Stimulated activated CD8-positive, alpha-beta memory T cell treated with anti-CD3 and anti-CD28 coated beads, Interleukin-12 subunit alpha, Interleukin-12 subunit beta, amount 100 ng/mL, for 1 hour (primary cell): Measurements from ENCODE around the gene DMRT1.

Source experiments
- DNase-seq: peaks from one replicate; pipeline ENCODE4 v3.0.0-alpha.2; 2020; ENCODE audit warnings: low read depth

DMRT1 gene

DNA sequence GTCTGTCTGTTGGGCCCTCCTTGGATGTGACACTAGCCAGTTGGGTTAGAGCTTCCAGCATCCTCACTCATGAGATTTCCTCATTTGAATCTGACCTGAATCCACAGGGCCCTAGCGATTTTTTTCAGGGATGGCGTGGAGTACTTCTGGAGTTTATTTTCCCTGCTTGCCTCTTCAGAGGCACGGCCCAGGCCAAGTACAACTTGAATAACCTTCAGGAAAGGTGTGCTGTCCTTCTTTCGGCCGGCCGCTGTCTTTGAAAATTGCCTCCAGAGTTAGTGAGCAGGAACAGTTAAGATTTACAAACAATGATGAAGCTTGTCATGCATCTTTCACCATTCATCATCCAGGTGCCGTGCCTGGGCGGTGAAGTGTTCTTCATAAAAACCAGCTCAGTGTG lies 85.5 kb downstream of the DMRT1 start:
- no peak for DNase-seq

DNA sequence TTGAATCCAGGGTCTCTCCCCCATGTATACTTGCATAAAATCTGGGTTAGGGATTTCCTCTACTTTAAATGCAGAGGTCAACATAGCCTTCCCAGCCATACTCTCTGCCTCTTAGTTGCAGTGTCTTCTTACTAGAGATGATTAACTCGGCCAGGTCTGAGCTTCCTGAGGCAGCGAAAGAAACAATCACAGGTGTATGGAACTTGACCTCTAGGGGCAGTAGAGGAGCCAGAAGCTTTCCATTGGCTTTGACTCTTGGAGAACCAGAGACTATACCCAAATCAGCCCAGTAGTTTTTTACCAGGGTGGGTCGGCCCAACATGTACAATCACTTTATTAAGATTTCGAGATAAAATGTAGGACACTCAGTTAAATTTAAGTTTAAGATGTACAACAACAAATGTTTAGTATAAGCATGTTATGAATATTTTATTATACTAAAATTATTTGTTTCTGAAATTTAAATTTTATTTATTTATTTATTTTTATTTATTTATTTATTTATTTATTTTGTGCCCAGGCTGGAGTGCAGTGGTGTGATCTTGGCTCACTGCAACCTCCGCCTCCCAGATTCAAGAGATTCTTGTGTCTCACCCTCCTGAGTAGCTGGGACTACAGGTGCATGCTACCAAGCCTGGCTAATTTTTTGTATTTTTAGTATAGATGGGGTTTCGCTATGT lies 87.0 kb downstream of the DMRT1 start:
- no peak for DNase-seq

DNA sequence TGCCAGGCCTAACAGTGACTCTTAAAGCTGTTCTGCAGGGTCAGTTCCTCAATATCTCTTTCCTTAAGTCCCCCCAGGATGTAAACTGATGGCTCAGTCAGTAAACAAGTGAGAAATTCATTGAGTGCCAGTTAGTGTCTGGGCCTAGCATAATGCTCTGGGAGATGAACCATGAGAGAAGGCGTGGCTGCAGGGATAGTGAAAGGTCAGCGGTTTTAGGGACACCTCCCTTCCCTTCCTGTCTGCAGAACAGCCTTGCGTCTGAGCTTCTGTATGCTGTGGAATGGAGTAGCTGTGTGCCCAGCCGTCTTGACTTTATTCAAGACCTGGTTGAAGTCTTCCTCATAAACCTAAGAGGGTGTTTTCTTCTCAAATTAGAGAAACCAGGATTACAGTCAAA lies 88.2 kb downstream of the DMRT1 start:
- no peak for DNase-seq

DNA sequence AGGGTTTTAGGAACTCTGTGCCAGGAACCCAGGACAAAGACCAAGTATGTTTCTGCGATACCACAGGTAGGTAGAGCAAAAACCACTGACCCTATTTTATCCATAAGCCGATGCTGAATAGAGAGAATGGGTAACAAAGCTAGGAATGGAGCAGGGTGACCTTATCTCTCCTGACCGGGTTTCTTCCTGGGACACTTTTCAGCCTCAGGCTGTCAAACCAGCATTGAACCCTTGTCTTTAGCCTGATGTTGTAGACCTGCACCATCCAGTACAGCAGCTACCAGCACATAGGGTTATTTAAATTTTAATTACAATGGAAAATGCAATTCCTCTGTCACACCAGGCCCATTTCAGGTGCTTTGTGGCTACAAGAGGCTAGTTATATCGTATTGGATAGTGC lies 91.9 kb downstream of the DMRT1 start:
- DNase-seq: no peak

DNA sequence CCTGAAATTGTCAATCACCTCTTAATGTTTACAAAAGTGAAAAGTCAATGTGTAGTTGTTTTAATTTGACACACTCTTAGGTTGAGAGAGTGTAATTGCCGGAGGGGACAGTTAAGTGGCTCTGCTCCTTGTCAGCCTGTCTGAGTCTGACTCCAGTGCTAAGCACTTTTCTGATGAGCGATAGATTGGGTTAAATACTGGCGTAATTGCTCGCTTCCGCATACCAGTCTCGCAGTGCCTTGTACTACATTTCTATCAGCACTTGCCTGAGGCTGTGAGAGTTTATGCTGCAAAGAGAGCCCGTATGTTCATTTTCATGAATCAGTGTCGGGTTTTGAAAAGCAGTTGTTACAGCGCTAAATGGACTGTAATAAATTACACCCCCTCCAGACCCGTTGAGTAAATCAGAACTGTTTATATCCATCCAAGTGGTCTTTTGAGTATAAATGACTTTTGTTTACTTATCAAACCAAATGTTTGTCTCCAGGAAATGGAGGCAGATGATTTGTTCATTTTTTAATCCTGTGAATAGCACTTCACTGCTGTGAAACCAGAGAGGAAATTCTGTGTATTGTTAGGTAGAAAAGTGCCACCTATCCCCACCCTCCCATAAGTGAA lies 94.0 kb downstream of the DMRT1 start:
- DNase-seq: no peak

DNA sequence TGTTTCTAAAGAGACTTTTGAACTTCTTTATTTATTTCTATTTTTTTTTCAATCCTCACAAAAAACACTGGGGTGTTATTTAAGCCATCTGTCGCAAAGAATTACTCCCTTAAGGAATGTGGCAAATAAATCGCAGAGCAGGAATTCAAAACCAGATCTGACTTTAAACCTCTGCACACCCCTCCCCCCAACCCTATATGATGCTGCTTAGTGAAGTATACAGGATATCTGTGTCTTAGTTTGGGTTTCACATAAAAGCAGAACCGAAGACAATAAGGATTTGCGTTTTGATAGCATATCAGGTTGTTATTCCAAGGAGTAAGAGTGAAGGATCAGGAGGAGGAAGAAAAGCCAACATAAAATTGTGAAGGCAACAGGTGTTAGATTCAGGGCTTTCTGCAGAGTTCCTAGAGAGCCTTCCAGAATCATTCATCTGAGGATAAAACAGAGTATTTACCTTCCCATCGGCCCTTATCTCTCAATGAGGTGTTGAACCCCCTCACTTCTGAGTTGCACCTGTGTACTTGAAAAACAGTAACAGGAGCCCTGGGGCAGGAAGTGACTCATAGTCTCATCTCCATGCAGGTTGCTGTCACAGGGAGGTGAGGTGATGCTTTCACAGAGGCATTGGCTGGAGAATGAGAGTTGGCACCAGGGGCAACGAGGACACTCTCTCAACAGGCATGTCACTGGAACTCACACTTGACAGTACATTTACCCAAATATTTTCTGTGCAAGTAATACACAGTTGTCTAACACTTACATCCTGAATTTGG lies 101.5 kb downstream of the DMRT1 start:
- no peak for DNase-seq

DNA sequence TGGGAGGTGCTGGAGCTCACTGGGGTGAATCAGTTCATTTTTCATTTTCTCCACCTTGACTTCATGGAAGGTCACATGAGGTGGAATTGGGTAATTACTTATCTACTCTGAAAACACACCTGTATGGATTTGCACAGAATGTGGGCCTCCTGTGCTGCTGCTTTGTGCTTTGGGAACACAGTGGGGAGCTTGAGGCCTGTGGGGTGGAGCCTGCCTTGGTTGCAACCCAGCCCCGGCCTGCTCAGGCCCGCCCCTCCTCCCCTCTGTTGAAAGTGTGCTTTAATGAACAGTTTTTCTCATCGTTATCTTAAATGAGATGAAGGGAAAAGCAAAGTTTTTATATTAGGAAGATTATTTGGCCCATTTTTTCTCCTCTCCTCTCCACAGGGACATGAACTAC lies 106.5 kb downstream of the DMRT1 start:
- no peak for DNase-seq

DNA sequence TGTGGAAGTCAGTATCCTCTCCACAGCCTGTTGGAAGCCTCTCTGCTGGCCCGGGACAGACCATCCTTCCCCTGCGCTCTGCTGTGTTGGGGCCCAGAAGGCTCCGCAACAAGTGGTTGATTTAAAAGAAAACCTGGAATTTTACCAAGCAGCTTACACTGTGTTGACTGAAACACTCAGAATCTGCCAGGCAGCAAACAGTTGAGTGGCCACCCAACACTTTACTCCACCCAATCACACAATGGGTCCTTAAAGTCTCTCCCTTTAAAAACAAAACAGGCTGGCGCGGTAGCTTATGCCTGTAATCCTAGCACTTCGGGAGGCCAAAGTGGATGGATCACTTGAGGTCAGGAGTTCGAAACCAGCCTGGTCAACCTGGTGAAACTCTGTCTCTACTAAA lies 107.0 kb downstream of the DMRT1 start:
- DNase-seq: no peak

DNA sequence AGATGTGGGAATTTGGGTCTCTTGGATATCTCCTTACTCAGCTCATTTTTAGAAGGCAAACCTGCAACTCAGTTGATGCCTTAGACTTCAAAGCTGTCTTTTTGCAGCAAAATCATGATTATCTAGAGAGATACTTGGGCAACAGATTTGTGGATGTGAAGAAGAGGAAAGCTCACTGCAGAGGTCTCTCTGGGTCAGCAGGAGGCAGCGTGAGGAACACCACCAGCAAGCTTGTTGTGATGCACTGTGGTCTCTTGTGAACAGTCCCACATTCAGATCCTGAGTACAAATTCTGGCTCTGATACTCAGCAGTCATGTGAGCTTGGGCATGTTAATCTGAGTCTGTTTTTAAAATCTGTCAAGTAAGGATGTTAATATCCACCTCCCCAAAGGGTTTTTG lies 108.6 kb downstream of the DMRT1 start:
- no peak for DNase-seq

DNA sequence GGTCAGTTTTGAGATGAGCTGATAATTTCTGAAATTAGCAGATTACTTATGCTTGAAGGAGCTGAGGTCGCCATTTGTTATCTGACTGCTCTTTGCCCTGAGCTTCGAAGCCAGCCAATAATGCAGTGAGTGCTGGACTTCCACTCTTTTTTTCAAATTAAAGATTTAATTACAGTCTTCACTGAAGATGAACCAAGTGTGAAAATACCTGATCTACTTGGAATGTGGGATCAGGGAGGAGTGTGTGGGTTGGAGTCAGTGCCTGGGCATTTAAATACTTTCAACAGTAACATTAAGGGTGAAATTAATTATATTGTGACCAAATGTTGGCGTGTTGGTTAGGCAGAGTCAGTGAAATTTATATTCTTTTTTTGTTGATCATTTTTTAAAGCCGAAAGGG lies 111.0 kb downstream of the DMRT1 start:
- no peak for DNase-seq

DNA sequence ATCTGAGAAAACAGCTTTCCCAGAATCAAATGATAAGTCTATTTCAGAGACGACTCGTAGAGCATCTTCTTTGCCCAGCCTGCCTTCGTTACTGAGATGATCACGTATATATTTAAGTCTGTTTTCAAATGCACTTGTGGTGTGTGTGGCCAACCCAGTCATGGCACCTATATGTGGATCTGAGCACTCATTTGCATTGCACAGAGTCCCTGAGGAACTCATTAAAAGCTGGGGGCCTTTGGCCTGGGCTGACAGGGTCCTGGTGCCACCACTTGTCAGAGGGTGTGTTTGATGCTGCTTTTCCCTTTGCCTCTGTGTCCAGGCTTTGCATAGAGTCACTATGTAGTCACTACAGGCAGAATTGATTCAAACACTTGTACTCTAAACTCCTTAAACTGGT lies 117.6 kb downstream of the DMRT1 start:
- no peak for DNase-seq

DNA sequence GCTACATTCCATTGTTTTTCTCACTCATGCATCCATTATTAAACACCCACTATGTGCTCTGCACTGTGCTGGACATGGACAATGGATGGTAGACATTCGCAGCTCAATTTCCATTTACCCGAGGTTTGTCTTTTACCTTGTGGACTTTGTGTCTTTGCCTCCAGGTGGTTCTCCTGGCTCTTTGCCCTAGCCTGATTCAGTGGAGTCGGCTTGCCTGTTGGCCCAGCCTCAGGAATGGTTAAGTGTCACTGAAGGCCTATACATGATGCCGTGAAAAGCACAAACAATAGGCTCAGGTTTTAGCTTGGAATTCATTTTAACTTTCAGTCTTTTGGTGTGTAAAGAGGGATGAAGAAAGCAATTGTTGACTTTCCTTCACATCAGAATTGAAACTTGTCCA lies 118.4 kb downstream of the DMRT1 start:
- DNase-seq: no peak

DNA sequence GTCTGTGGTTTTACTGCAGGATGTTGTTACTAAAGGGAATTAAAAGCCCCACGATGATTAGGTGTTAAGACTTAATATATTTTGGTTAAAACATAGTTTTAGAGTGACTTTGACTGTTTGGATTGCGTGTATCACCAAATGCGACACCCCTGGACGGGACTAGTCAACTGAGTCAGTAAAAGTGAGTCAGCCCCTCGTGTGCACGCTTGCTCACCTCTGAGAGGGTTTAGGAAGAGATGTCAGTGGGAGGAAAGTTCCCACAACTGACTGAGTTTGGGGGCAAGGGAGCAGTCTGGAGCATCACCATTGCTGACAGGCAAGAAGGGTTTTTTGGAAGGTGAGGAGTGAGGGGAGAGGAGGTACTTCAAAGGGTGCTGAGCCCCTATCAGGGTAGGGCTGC lies 120.5 kb downstream of the DMRT1 start:
- DNase-seq: no peak

DNA sequence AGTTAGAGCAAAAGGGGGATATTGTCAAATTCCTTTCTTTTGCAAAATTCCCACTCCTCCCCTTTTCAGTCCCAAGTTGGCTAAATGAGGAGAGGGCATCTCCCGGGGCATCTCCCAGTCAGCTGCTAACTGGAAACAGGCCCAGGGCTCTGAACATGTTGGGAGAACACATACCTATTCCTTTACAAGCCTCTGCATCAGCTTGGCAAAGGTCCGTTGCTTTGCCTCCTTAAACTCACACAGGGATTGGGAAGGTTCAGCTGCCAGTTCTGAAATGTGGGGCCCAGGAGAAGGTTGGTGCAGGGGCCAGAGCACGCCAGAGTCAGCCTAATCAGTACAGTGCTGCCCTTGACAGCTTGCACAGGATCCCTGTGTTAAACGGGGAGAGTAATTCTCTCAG lies 124.0 kb downstream of the DMRT1 start:
- DNase-seq: no peak

DNA sequence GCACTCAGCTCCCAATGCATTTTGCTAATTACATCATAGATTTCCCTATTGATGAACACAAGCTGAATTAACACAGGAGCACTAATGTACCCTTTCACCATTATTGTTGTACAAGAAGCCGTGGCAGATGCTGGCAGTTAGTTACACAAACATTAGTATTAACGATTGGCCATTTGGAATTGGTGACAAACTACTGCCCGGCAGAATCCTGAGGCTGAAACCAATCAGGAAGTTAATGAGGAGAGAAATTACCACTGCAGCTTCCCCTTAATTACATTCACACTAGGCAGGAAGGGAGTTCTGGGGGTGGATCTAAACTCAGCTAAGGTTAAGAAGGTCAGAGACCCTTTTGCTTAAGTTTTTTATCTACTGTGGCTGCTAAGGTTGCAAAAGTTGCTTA lies 125.4 kb downstream of the DMRT1 start:
- DNase-seq: no peak

DNA sequence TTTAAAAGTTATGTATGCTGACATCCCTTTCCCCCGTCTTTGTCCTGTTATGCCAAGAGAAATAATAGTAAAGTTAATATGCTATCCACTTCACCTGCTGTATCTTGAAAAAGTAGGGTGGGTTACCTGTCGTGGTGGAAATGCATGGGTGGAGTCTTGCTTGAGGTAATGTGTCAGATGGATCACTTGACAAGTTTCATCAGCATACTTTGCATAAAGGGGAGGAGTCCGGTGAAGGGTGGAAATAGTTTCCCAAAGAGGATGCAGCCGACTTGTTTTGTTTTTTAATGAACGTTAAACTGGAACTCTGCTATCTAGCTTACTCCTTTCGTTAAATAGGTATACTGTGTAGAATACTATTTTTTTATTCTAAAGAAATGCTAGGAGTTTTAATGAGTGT lies 125.9 kb downstream of the DMRT1 start:
- DNase-seq: no peak

DNA sequence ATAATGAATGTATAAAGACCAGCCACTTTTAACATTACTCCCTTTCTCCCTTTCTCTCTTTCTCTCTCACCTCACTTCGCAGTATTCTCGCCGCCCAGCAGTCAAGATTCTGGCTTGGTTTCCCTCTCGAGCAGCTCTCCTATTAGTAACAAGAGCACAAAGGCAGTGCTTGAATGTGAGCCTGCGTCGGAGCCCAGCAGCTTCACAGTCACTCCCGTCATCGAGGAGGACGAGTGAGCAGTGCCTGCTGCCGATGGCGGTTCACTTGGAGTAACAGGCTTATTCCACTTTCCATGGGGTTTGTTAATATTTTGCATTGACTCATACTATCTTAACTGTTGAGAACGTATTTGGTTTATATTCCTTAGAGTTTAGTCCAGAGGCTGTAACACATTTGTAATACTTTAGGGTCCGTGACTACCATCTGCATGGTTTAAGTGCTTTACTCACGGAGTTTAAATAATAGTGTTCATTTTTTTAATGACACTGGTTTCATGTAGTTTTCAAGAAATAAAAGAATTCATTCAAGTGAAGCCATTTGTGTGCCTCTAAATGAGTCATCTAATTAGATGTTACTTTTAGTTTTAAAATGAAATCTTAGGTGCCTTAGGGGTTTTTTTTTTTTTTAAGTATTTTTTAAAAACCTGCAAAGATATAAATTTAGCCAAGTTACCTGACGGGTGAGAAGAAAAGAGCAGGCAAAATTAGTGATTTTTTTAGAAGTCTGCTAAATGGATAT lies 126.6 kb downstream of the DMRT1 start:
- DNase-seq: no peak

DNA sequence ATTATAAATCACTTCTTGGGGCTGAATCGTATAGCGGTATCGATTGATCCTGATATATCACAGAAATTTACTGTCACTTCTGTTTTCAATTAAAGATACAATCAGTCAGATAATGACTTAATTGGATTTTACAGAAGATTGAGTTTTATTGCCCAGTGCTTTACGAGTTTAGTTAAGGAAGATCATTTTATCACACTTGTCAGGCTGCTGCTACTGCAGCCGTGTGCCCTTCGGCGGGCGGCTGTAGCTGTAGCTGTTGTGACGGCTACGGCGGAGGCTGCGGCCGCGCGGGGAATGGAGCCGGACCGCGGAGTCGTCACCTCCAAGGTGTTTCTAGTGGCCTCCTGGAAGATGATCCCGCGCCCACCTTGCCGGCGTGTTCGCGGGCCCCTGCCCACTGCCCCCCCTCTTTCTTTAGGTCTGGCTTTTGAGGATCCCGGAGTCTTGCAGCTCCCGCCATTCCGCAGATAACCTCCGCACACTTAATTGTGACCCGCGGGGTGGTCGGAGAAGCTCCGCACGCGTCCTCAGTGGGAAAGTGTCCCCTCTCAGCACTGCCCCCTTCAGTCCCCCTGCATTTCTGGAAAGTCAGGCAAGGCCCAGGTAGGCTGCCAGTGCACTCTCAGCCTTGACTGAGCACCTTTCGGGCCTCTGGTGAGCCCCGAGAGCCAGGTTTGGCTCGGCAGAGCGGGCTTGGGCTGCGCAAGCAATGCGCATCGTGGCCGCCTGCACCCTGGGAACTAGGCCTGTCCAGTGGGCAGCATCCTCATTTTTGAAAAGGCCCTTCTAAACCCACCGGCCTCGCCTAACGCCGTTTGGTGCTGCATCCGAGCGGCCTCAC lies 128.0 kb downstream of the DMRT1 start:
- no peak for DNase-seq

DNA sequence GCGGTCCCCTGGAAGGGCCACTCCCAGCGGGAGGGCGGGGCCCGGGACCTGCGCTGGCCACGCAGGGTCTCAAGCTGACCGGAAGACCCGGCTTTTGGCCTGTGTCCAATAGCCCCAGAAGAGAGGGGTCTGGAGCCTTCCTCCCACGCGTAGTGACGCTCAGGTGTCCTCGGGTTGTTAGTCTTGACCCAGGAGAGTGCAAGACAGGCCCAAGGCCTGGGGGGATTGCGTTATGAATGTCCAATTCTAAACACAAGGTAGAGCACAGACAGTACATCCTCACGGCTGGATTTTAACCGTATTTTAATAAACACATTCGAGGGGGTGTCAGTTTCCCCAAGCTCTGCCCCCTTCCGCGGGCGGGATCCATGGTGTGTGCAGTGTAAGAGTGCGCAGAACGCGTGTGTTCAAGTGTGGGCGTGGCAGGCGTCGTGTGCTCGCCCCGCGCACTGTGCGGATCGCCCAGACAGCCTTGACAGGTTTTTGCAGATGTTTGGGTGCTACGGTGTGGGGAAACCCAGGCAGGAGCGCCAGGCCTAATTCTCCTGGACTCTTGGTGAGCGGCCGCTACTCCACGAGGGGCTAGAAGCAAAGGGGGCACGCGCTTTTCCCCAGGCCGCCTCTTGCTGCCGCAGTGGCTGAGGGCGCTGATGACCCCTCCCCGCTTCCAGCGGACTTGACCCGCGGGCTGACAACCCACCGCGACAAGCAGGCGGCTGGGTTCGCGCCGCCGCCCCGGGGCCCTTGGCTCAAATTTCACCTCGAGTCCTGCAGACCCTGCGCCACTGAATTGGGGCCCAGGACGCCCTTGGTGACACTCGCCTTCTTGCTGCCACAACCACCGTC lies 128.9 kb downstream of the DMRT1 start:
- no peak for DNase-seq

DNA sequence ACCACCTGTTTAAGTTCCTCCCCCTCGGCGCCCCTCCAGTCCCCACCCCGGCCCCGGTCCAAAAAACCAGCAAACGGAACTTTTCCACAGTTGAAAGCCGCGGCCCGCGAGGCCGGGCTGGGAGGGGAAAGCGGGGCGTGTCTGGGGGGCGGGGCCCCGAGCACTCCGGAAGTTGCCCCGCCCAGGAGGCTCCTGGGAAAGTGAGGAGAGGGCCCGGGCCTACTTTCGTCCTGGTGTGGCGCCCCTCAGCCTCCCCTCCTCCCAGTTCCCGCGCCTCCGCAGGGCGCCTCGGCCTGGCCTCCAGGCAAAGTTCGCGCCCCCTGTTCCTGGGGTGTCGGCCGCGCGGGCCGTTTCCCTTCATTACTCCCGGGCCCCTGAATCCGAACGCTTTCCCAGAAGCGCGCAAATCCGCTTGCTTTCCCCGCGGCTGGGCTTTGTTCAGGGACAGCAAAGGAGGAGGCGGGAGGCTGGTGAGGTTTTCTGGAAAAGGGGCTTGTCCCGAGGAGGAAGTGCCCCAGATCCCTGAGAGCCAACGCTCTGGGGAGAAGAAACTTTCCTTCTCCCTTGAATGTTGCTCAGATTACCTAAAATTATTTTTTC lies 130.5 kb downstream of the DMRT1 start:
- DNase-seq: no peak
